ENCODE data around the gene PRDM15. TPM values are rescaled to one million over a fixed set of nuclear protein-coding genes. Genes with fewer than 3 reads are reported as not detected.

PRDM15 gene
- total and polyA plus RNA-seq, 5 donors, result 2.1 to 6.0 (median 4.0) TPM

DNA sequence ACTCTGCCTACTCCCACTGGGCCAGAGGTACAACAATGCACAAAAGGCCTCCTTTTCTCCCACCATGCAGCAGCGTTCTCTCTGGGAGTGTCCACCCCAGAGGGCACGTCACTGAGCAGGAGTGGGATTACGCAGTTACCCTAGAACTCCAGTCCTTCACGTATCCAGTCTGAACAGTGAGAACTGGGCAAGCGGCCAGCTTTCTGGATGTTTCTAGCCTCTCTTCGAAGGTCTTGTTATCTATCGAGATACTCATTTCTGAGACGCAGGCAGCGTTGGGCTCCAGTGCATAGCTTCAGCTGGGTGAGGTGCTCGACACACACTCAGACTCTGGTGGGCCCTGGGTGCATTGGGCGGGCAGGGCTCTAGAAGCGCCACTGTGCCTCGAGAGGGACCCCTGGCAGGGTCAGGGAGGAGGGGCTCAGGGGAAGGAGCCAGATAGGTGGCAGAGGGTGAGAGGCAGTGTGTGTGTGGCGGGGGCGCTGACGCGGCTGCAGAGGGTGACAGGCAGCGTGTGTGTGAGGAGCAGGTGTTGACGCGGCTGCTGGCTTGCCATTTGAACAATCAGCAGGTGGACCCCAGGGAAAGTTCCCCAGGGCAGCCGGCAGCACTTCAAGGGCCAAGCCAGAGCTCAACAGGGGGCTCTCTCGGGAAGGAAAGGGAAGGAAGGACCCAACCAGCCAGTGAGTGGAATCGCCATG is 27.9 kb downstream of the PRDM15 start:
- Histone ChIP-seq H3K4me1 (ENCODE audit: control insufficient read depth, insufficient read depth, low read length) (no peaks in the 10 kb centered on the region), H3K27ac (ENCODE audit: low read length) (no peak overlapping the region), H3K27me3 (ENCODE audit: control insufficient read depth, insufficient read depth) (no peaks in the 10 kb centered on the region), H3K4me3 (ENCODE audit: low read length) (no peak overlapping the region), H3K9me3 (ENCODE audit: control insufficient read depth, low read length) (no peaks in the 10 kb centered on the region)
- ATAC-seq, result peak in 1 of 2 donors; percentile 48
- WGBS, result 63% methylated on average over 23 of the region's 23 CpGs
- intact Hi-C loops (cut with DNase I), result no loop called here
- DNase-seq, result peak in 2 of 3 donors; percentile 44 to 70

GRCh38 chr21:41850085-41850484 is 29.1 kb downstream of the PRDM15 start:
- 95% methylated on average over 9 of the region's 9 CpGs for WGBS
- no peak overlapping the region for H3K4me3 ChIP-seq (ENCODE audit: low read length)
- intact Hi-C loops (cut with DNase I), result no loop called here
- DNase-seq (no peak), ATAC-seq (no peak)
- H3K4me1 ChIP-seq (ENCODE audit: control insufficient read depth, insufficient read depth, low read length), result no peaks in the 10 kb centered on the region
- H3K27me3 ChIP-seq (ENCODE audit: control insufficient read depth, insufficient read depth), result no peaks in the 10 kb centered on the region
- H3K27ac ChIP-seq (ENCODE audit: low read length), result no peak overlapping the region
- H3K9me3 ChIP-seq (ENCODE audit: control insufficient read depth, low read length), result no peaks in the 10 kb centered on the region

- H3K4me3 ChIP-seq (ENCODE audit: low read length), result no peak overlapping the region
- 90% methylated on average over 15 of the region's 15 CpGs for WGBS
- H3K27ac ChIP-seq (ENCODE audit: low read length), result no peak overlapping the region
- H3K9me3 ChIP-seq (ENCODE audit: control insufficient read depth, low read length), result no peaks in the 10 kb centered on the region
- intact Hi-C loops (cut with DNase I), result no loop called here
- ATAC-seq, result no peak
- no peaks in the 10 kb centered on the region for H3K27me3 ChIP-seq (ENCODE audit: control insufficient read depth, insufficient read depth)
- no peaks in the 10 kb centered on the region for H3K4me1 ChIP-seq (ENCODE audit: control insufficient read depth, insufficient read depth, low read length)
- DNase-seq, result no peak
Measured at GRCh38 chr21:41848958-41849580, 30.1 kb downstream of the PRDM15 start.

DNA sequence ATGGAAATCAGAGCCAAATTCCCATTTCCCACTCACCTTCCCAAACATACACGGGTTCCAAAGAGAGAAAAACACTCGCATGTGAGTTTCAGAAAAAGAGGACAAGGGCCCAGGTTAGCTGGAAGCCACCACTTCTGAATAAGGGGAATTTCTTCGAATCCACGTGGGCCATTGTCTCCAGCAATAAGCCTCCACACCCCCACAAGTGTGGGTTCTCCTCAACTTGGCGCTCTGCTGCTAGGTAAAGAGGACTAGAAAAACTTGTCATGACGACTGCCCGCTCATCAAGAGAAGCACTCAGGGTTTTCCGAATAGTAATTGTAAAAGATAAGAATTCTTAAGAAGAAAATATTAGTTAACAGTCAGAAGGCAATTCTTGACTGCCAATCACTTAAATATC is 30.6 kb downstream of the PRDM15 start:
- DNase-seq (no peak), ATAC-seq (no peak)
- Histone ChIP-seq H3K27ac (ENCODE audit: low read length) (no peak overlapping the region), H3K4me3 (ENCODE audit: low read length) (no peak overlapping the region), H3K4me1 (ENCODE audit: control insufficient read depth, insufficient read depth, low read length) (no peaks in the 10 kb centered on the region), H3K27me3 (ENCODE audit: control insufficient read depth, insufficient read depth) (no peaks in the 10 kb centered on the region), H3K9me3 (ENCODE audit: control insufficient read depth, low read length) (no peaks in the 10 kb centered on the region)
- WGBS, result 87% methylated on average over 8 of the region's 8 CpGs
- intact Hi-C loops (cut with DNase I), result no loop called here

DNA sequence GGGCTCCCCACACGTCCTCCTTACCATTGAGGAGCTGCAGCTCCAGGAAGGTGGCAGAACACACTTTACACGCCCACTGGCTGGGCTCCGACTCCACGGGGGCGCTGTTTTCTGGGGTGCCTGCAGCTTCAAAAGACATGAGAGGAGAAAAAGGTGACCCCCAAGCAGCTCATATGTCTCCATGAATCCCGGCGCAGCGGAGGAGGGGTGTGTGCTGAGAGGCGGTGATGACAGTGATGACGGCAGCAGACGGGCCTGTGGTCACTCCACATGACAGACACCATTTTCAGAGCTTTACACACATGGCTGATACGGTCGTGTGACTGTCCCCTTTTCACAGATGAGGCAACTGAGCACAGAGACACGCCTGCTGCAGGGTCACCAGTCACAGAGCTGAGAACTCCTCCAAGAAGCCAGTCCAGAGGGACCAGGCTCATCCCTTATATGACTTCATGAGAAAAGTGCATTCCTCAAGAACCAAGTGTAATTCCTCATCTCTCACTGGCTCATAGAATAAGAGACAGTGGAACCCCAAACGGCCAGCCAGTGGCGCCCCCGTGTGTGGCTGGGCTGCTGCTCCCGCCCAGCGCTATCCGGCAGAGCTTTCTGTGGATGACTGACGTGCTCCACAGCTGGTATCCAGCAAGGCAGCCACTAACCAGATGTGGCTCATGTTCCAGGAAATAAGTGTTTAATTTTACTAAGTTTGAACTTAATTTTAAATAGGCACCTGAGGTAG is 31.9 kb downstream of the PRDM15 start:
- Histone ChIP-seq H3K27ac (ENCODE audit: low read length) (no peak overlapping the region), H3K9me3 (ENCODE audit: control insufficient read depth, low read length) (no peaks in the 10 kb centered on the region), H3K27me3 (ENCODE audit: control insufficient read depth, insufficient read depth) (no peaks in the 10 kb centered on the region), H3K4me3 (ENCODE audit: low read length) (no peak overlapping the region), H3K4me1 (ENCODE audit: control insufficient read depth, insufficient read depth, low read length) (no peaks in the 10 kb centered on the region)
- intact Hi-C loops (cut with DNase I), result no loop called here
- no peak for ATAC-seq
- WGBS, result 72% methylated on average over 21 of the region's 21 CpGs
- DNase-seq, result no peak

GRCh38 chr21:41846536-41846935 is 32.6 kb downstream of the PRDM15 start:
- 83% methylated on average over 7 of the region's 7 CpGs for WGBS
- intact Hi-C loops (cut with DNase I), result no loop called here
- ATAC-seq, result no peak

DNA sequence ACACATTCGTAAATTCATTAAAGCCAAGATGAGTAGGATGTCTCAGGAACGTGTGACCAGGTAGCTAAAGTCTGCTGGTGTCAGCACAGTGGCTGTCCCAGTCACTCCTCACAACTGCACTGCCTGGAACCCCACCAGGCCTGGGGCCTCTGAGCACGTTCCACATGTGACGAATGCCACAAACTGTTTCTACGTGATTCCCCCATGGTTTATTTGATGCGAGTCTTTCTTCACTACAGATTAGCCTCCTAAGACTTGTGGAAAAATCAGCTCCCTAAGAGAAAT is 33.2 kb downstream of the PRDM15 start:
- Histone ChIP-seq H3K9me3 (ENCODE audit: control insufficient read depth, low read length) (no peaks in the 10 kb centered on the region), H3K27ac (ENCODE audit: low read length) (no peak overlapping the region), H3K27me3 (ENCODE audit: control insufficient read depth, insufficient read depth) (no peaks in the 10 kb centered on the region), H3K4me1 (ENCODE audit: control insufficient read depth, insufficient read depth, low read length) (no peaks in the 10 kb centered on the region), H3K4me3 (ENCODE audit: low read length) (no peak overlapping the region)
- DNase-seq, result no peak
- ATAC-seq, result no peak
- whole genome bisulfite sequencing, result 81% methylated on average over 6 of the region's 6 CpGs
- intact Hi-C loops (cut with DNase I), result no loop called here

More at GRCh38 chr21:41846536-41846935, 32.6 kb downstream of the PRDM15 start:
- no peak overlapping the region for H3K27ac ChIP-seq (ENCODE audit: low read length)
- H3K27me3 ChIP-seq (ENCODE audit: control insufficient read depth, insufficient read depth), result no peaks in the 10 kb centered on the region
- no peak overlapping the region for H3K4me3 ChIP-seq (ENCODE audit: low read length)
- no peak for DNase-seq
- no peaks in the 10 kb centered on the region for H3K9me3 ChIP-seq (ENCODE audit: control insufficient read depth, low read length)
- H3K4me1 ChIP-seq (ENCODE audit: control insufficient read depth, insufficient read depth, low read length), result no peaks in the 10 kb centered on the region

- ATAC-seq, result no peak
- Histone ChIP-seq H3K4me1 (ENCODE audit: control insufficient read depth, insufficient read depth, low read length) (no peaks in the 10 kb centered on the region), H3K4me3 (ENCODE audit: low read length) (no peak overlapping the region), H3K27me3 (ENCODE audit: control insufficient read depth, insufficient read depth) (no peaks in the 10 kb centered on the region), H3K27ac (ENCODE audit: low read length) (no peak overlapping the region), H3K9me3 (ENCODE audit: control insufficient read depth, low read length) (no peaks in the 10 kb centered on the region)
- 89% methylated on average over 21 of the region's 21 CpGs for WGBS
- intact Hi-C loops (cut with DNase I), result no loop called here
- no peak for DNase-seq
Measured at GRCh38 chr21:41845310-41846032, 33.7 kb downstream of the PRDM15 start.

DNA sequence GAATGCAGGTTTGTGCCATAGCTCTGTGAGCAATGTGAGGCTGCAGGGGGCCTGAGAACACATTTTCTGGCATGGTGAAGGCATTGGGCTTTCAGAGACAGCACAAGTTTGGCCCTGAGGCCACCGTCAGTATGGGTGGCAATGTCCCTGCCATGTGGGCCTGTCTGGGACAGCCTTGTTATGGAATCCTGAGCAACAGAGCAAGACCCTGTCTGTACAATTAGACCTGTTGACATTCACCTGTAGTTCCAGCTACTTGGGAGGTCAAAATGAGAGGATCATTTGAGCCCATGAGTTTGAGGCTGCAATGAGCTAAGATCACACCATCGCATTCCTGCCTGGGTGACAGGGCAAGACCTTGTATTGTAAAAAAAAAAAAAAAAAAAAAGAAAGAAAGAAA is 35.6 kb downstream of the PRDM15 start:
- Histone ChIP-seq H3K27ac (ENCODE audit: low read length) (no peak overlapping the region), H3K9me3 (ENCODE audit: control insufficient read depth, low read length) (no peaks in the 10 kb centered on the region), H3K4me3 (ENCODE audit: low read length) (no peak overlapping the region), H3K4me1 (ENCODE audit: control insufficient read depth, insufficient read depth, low read length) (no peaks in the 10 kb centered on the region), H3K27me3 (ENCODE audit: control insufficient read depth, insufficient read depth) (no peaks in the 10 kb centered on the region)
- ATAC-seq, result no peak
- DNase-seq, result no peak
- intact Hi-C loops (cut with DNase I), result no loop called here
- WGBS, result 96% methylated on average over 2 of the region's 2 CpGs

DNA sequence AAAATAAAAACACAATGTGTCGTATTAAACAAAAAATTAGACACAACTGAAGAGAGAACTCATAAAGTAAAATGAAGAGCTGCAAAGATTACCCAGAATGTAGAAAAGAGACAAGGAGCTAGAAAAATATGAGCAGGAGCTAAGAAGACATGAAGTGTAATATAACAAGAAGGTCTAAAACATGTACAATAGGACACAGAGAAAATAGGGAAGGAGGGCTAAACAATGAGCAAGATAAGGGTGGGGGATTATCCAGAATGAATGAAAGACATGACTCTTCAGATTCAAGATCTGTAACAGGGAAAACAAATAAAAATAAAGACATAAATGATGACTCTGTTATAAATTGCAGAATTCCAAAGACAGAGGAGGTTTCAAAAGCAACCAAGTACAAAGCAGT is 38.3 kb downstream of the PRDM15 start:
- DNase-seq, result no peak
- 96% methylated on average over 1 of the region's 1 CpG for WGBS
- no peak overlapping the region for H3K27ac ChIP-seq (ENCODE audit: low read length)
- intact Hi-C loops (cut with DNase I), result no loop called here
- H3K27me3 ChIP-seq (ENCODE audit: control insufficient read depth, insufficient read depth), result no peaks in the 10 kb centered on the region
- ATAC-seq, result no peak
- H3K4me1 ChIP-seq (ENCODE audit: control insufficient read depth, insufficient read depth, low read length), result no peaks in the 10 kb centered on the region
- H3K9me3 ChIP-seq (ENCODE audit: control insufficient read depth, low read length), result no peaks in the 10 kb centered on the region
- no peak overlapping the region for H3K4me3 ChIP-seq (ENCODE audit: low read length)

- intact Hi-C loops (cut with DNase I), result no loop called here
- H3K27ac ChIP-seq (ENCODE audit: low read length), result no peak overlapping the region
- no peaks in the 10 kb centered on the region for H3K4me1 ChIP-seq (ENCODE audit: control insufficient read depth, insufficient read depth, low read length)
- no peak overlapping the region for H3K4me3 ChIP-seq (ENCODE audit: low read length)
- DNase-seq (no peak), ATAC-seq (no peak)
- 92% methylated on average over 21 of the region's 21 CpGs for WGBS
- H3K27me3 ChIP-seq (ENCODE audit: control insufficient read depth, insufficient read depth), result no peaks in the 10 kb centered on the region
- H3K9me3 ChIP-seq (ENCODE audit: control insufficient read depth, low read length), result no peaks in the 10 kb centered on the region
Measured at GRCh38 chr21:41839387-41840000, 39.6 kb downstream of the PRDM15 start.
